Vagina (tissue), 2 donors: Measurements from ENCODE around the gene PRRT1. TPM values are rescaled to one million over a fixed set of nuclear protein-coding genes. Genes with fewer than 3 reads are reported as not detected.

Experiments used
- DNase-seq, 2 donors: peaks; one replicate each; pipeline ENCODE4 v3.0.0-alpha.2; 2017; ENCODE audit errors: extremely low spot score in 2 of 2
- H3K27ac ChIP-seq: fragments of 200-600 bp; sonication (generic); one replicate; pipeline ENCODE4 v1.5.1; 2019
- H3K27me3 ChIP-seq: fragments of 200-600 bp; sonication (generic); one replicate; pipeline ENCODE4 v1.5.1; 2019
- H3K36me3 ChIP-seq, 2 donors: fragments of 200-600 bp; sonication (generic); one replicate each; pipeline ENCODE4 v1.5.1; 2017 to 2019
- H3K4me1 ChIP-seq: fragments of 200-600 bp; sonication (generic); one replicate; pipeline ENCODE4 v1.5.1; 2019
- H3K4me3 ChIP-seq, 2 donors: fragments of 200-600 bp; sonication (generic); 1 replicate in 1 of 2; 2 replicates in 1 of 2; pipeline ENCODE4 v1.5.1; 2016 to 2019
- H3K9me3 ChIP-seq: fragments of 200-600 bp; sonication (generic); one replicate; pipeline ENCODE4 v1.5.1; 2019
- CTCF ChIP-seq, 3 experiments: fragments of 450-650 bp in 2 of 3; fragments of 200-600 bp in 1 of 3; sonication (generic) in 1 of 3; IDR thresholded peaks; one replicate each; pipeline ENCODE4 v1.5.1; 2017 to 2019; ENCODE audit warnings: antibody characterized with exemption in 3 of 3, mild to moderate bottlenecking in 2 of 3, moderate library complexity in 2 of 3
- POLR2A ChIP-seq, 2 donors: fragments of 450-650 bp; IDR thresholded peaks; one replicate each; pipeline ENCODE4 v1.6.1; 2017; ENCODE audit warnings: antibody characterized with exemption in 2 of 2, mild to moderate bottlenecking in 2 of 2, moderate library complexity in 2 of 2
- POLR2AphosphoS5 ChIP-seq, 2 donors: sonication (generic); formaldehyde crosslinking; IDR thresholded peaks; one replicate each; pipeline ENCODE4 v1.9.0; 2017; ENCODE audit warnings: antibody characterized with exemption in 2 of 2, mild to moderate bottlenecking in 2 of 2, low read depth in 1 of 2; ENCODE audit not compliant: insufficient read depth in 1 of 2
- intact Hi-C: fragments of 100-400 bp; cut with DNase I; formaldehyde crosslinking; loops from one replicate; pipeline ENCODE4 v1.15.1; 2023
- total RNA-seq: library from RNA; depleted of rRNA; stranded (reverse); fragments of >200 nt; gene quantifications from one replicate; pipeline ENCODE4 v1.2.3, GENCODE V29; 2016

The PRRT1 gene
- total RNA-seq, 1 donor from 2014 or later, result 8.8 TPM

- Histone ChIP-seq H3K4me3 (no peak overlapping the region), H3K27me3 (no peaks in the 10 kb centered on the region), H3K36me3 (no peaks in the 10 kb centered on the region), H3K9me3 (no peaks in the 10 kb centered on the region), H3K4me1 (no peaks in the 10 kb centered on the region), H3K27ac (no peak overlapping the region)
- intact Hi-C loops, result no loop called here
- TF ChIP-seq POLR2A (IDR thresholded peaks at IDR 0.05) (no peak), CTCF (IDR thresholded peaks at IDR 0.05) (no peak), POLR2AphosphoS5 (IDR thresholded peaks at IDR 0.05; ENCODE audit: insufficient read depth in 1 of 2, low read depth in 1 of 2) (no peak)
- no peak for DNase-seq
Measured at GRCh38 chr6:32139590-32139989, 12.1 kb downstream of the PRRT1 start.

GRCh38 chr6:32137454-32137853, 14.3 kb downstream of the PRRT1 start:
- intact Hi-C loops, result no loop called here
- Histone ChIP-seq H3K36me3 (no peaks in the 10 kb centered on the region), H3K4me3 (no peak overlapping the region), H3K9me3 (no peaks in the 10 kb centered on the region), H3K27ac (no peak overlapping the region), H3K4me1 (no peaks in the 10 kb centered on the region), H3K27me3 (no peaks in the 10 kb centered on the region)
- TF ChIP-seq POLR2A (IDR thresholded peaks at IDR 0.05) (no peak), CTCF (IDR thresholded peaks at IDR 0.05) (no peak), POLR2AphosphoS5 (IDR thresholded peaks at IDR 0.05; ENCODE audit: insufficient read depth in 1 of 2, low read depth in 1 of 2) (no peak)
- DNase-seq, result no peak

GRCh38 chr6:32133786-32134185, 18.0 kb downstream of the PRRT1 start:
- Histone ChIP-seq H3K27ac (no peak overlapping the region), H3K9me3 (no peaks in the 10 kb centered on the region), H3K4me3 (no peak overlapping the region), H3K27me3 (no peaks in the 10 kb centered on the region), H3K4me1 (peaks cover 15% of the 10 kb centered on the region), H3K36me3 (no peaks in the 10 kb centered on the region)
- intact Hi-C loops, result no loop called here
- no peak for DNase-seq
- no peak for TF ChIP-seq POLR2A (IDR thresholded peaks at IDR 0.05)
- no peak for TF ChIP-seq POLR2AphosphoS5 (IDR thresholded peaks at IDR 0.05; ENCODE audit: insufficient read depth in 1 of 2, low read depth in 1 of 2)
- TF ChIP-seq CTCF (IDR thresholded peaks at IDR 0.05), result no peak

GRCh38 chr6:32132110-32132509, 19.6 kb downstream of the PRRT1 start:
- TF ChIP-seq POLR2AphosphoS5 (IDR thresholded peaks at IDR 0.05; ENCODE audit: insufficient read depth in 1 of 2, low read depth in 1 of 2) (peak in 1 of 2 donors; percentile 82), CTCF (IDR thresholded peaks at IDR 0.05) (no peak)
- no peaks in the 10 kb centered on the region for H3K36me3 ChIP-seq
- peaks cover 24% of the 10 kb centered on the region for H3K4me1 ChIP-seq
- H3K9me3 ChIP-seq, result no peaks in the 10 kb centered on the region
- intact Hi-C loops, result no loop called here
- H3K4me3 ChIP-seq, result no peak overlapping the region
- no peaks in the 10 kb centered on the region for H3K27me3 ChIP-seq
- no peak overlapping the region for H3K27ac ChIP-seq
- no peak for DNase-seq

GRCh38 chr6:32131439-32131948, 20.2 kb downstream of the PRRT1 start:
- TF ChIP-seq POLR2A (IDR thresholded peaks at IDR 0.05) (no peak), POLR2AphosphoS5 (IDR thresholded peaks at IDR 0.05; ENCODE audit: insufficient read depth in 1 of 2, low read depth in 1 of 2) (no peak), CTCF (IDR thresholded peaks at IDR 0.05) (no peak)
- Histone ChIP-seq H3K4me3 (no peak overlapping the region), H3K27me3 (no peaks in the 10 kb centered on the region), H3K27ac (no peak overlapping the region), H3K9me3 (no peaks in the 10 kb centered on the region), H3K4me1 (peaks cover 30% of the 10 kb centered on the region), H3K36me3 (peaks cover 0 to 5% of the 10 kb centered on the region in 2 donors)
- DNase-seq, result no peak
- intact Hi-C loops, result no loop called here
